DND-41 (cell line): ENCODE measurements around the gene COL25A1.

ENCODE experiments used
- ATAC-seq: fragments of 200-7000 bp; cut with Tn5 transposase; 3 replicates; pipeline ENCODE4 v1.9.1; 2021; ENCODE audit warnings: low read depth; ENCODE audit not compliant: insufficient read depth
- DNase-seq: peaks from one replicate; pipeline ENCODE4 v3.0.0-alpha.2; 2020
- H2AFZ ChIP-seq: 2 replicates; pipeline ENCODE4 v1.6.0; 2012; ENCODE audit warnings: low read depth, low read length
- H3K27ac ChIP-seq: 2 replicates; pipeline ENCODE4 v1.5.1; 2012; ENCODE audit warnings: low read length, inconsistent platforms
- H3K27me3 ChIP-seq: fragments of 200-600 bp; sonication (generic); 2 replicates; pipeline ENCODE4 v1.6.0; 2012; ENCODE audit warnings: low read length, mild to moderate bottlenecking, inconsistent platforms; ENCODE audit not compliant: insufficient read depth, poor library complexity
- H3K36me3 ChIP-seq: 2 replicates; pipeline ENCODE4 v1.5.1; 2012; ENCODE audit warnings: low read length, inconsistent platforms; ENCODE audit not compliant: insufficient read depth
- H3K4me1 ChIP-seq: 2 replicates; pipeline ENCODE4 v1.5.1; 2012; ENCODE audit warnings: mild to moderate bottlenecking, low read length; ENCODE audit not compliant: insufficient read depth
- H3K4me2 ChIP-seq: 2 replicates; pipeline ENCODE4 v1.6.0; 2012; ENCODE audit warnings: mild to moderate bottlenecking, moderate library complexity, low read length, inconsistent platforms; ENCODE audit not compliant: insufficient read depth
- H3K4me3 ChIP-seq, 2 experiments: fragments of 200-600 bp in 1 of 2; shearing (Covaris generic) in 1 of 2; 2 replicates each; pipeline ENCODE4 v1.5.1; 2012 to 2016; ENCODE audit warnings: inconsistent platforms in 2 of 2, low read length in 2 of 2, mild to moderate bottlenecking in 2 of 2, low read depth in 1 of 2, moderate library complexity in 1 of 2
- H3K79me2 ChIP-seq: 2 replicates; pipeline ENCODE4 v1.6.0; 2012; ENCODE audit warnings: low read length, inconsistent platforms; ENCODE audit not compliant: insufficient read depth
- H3K9ac ChIP-seq: 2 replicates; pipeline ENCODE4 v1.6.0; 2012; ENCODE audit warnings: low read depth, mild to moderate bottlenecking, inconsistent platforms, low read length, moderate library complexity
- H3K9me3 ChIP-seq: 2 replicates; pipeline ENCODE4 v1.5.1; 2012; ENCODE audit warnings: low read length, moderate library complexity, mild to moderate bottlenecking, inconsistent platforms; ENCODE audit not compliant: insufficient read depth, severe bottlenecking
- H4K20me1 ChIP-seq: 2 replicates; pipeline ENCODE4 v1.6.0; 2012; ENCODE audit warnings: low read length; ENCODE audit not compliant: insufficient read depth
- CTCF ChIP-seq: IDR thresholded peaks from 2 replicates; pipeline ENCODE4 v1.5.1; 2012; ENCODE audit warnings: borderline replicate concordance, low read length, moderate library complexity, mild to moderate bottlenecking; ENCODE audit not compliant: poor library complexity, severe bottlenecking; ENCODE audit errors: extremely low read depth
- EZH2 ChIP-seq: IDR thresholded peaks from 3 replicates; pipeline ENCODE4 v1.6.1; 2012; ENCODE audit warnings: borderline replicate concordance, low read depth, mild to moderate bottlenecking, moderate library complexity, low read length, inconsistent platforms; ENCODE audit not compliant: severe bottlenecking

The COL25A1 gene

GRCh38 chr4:108833046-108833445, 469.4 kb downstream of the COL25A1 start:
- Histone ChIP-seq H3K27ac (no peak overlapping the region), H3K4me3 (no peak overlapping the region), H3K36me3 (no peaks in the 10 kb centered on the region), H3K4me1 (no peaks in the 10 kb centered on the region), H3K9ac (no peak overlapping the region), H3K4me2 (no peak overlapping the region), H3K9me3 (no peaks in the 10 kb centered on the region), H4K20me1 (no peaks in the 10 kb centered on the region), H3K79me2 (no peaks in the 10 kb centered on the region), H2AFZ (no peak overlapping the region), H3K27me3 (no peaks in the 10 kb centered on the region)
- TF ChIP-seq EZH2 (no peak), CTCF (peak; percentile 37)
- DNase-seq (no peak), ATAC-seq (no peak)

GRCh38 chr4:108831886-108832285, 470.6 kb downstream of the COL25A1 start:
- TF ChIP-seq CTCF: no peak
- no peak for TF ChIP-seq EZH2
- no peaks in the 10 kb centered on the region for H3K27me3 ChIP-seq
- H3K4me3 ChIP-seq: no peak overlapping the region
- H3K4me1 ChIP-seq: no peaks in the 10 kb centered on the region
- H3K27ac ChIP-seq: no peak overlapping the region
- H3K79me2 ChIP-seq: no peaks in the 10 kb centered on the region
- H3K4me2 ChIP-seq: no peak overlapping the region
- no peak overlapping the region for H3K9ac ChIP-seq
- ATAC-seq (no peak), DNase-seq (no peak)
- no peaks in the 10 kb centered on the region for H4K20me1 ChIP-seq
- H3K9me3 ChIP-seq: no peaks in the 10 kb centered on the region
- H3K36me3 ChIP-seq: no peaks in the 10 kb centered on the region
- no peak overlapping the region for H2AFZ ChIP-seq

GRCh38 chr4:108831291-108831690, 471.2 kb downstream of the COL25A1 start:
- TF ChIP-seq CTCF (no peak), EZH2 (no peak)
- Histone ChIP-seq H2AFZ (no peak overlapping the region), H4K20me1 (no peaks in the 10 kb centered on the region), H3K36me3 (no peaks in the 10 kb centered on the region), H3K4me2 (no peak overlapping the region), H3K27ac (no peak overlapping the region), H3K4me1 (no peaks in the 10 kb centered on the region), H3K27me3 (no peaks in the 10 kb centered on the region), H3K9me3 (no peaks in the 10 kb centered on the region), H3K9ac (no peak overlapping the region), H3K4me3 (no peak overlapping the region), H3K79me2 (no peaks in the 10 kb centered on the region)
- no peak for DNase-seq
- ATAC-seq: no peak
